Tibial artery (tissue), 4 donors: ENCODE results near the gene PLA2G2C.

Source experiments
- DNase-seq, 2 donors: peaks; one replicate each; pipeline ENCODE4 v3.0.0-alpha.2; 2019
- H3K27ac ChIP-seq, 2 donors: fragments of 200-600 bp; sonication (generic) in 1 of 2; 1 replicate in 1 of 2; 2 replicates in 1 of 2; pipeline ENCODE4 v1.5.1; 2018 to 2019; ENCODE audit warnings: mild to moderate bottlenecking in 1 of 2
- H3K27me3 ChIP-seq, 2 donors: fragments of 200-600 bp; sonication (generic) in 1 of 2; one replicate each; pipeline versions ENCODE4 v1.5.1 to v1.6.0; 2016 to 2019
- H3K36me3 ChIP-seq, 3 donors: fragments of 200-600 bp; sonication (generic) in 2 of 3; one replicate each; pipeline ENCODE4 v1.5.1; 2016 to 2019; ENCODE audit warnings: mild to moderate bottlenecking in 2 of 3
- H3K4me1 ChIP-seq, 4 donors: fragments of 200-600 bp; sonication (generic) in 2 of 4; 1 replicate in 3 of 4; 2 replicates in 1 of 4; pipeline ENCODE4 v1.5.1; 2016 to 2019
- H3K4me3 ChIP-seq, 2 donors: fragments of 200-600 bp; sonication (generic) in 1 of 2; 1 replicate in 1 of 2; 2 replicates in 1 of 2; pipeline ENCODE4 v1.5.1; 2018 to 2019; ENCODE audit warnings: mild to moderate bottlenecking in 2 of 2
- H3K9me3 ChIP-seq, 3 donors: fragments of 200-600 bp; sonication (generic) in 1 of 3; one replicate each; pipeline ENCODE4 v1.5.1; 2016 to 2019
- intact Hi-C: fragments of 100-400 bp; cut with DNase I; formaldehyde crosslinking; loops from one replicate; pipeline ENCODE4 v1.15.0; 2023; ENCODE audit warnings: low total_unique reads
- TF ChIP-seq, protein P1 (sequence below), 2 experiments: fragments of 200-600 bp in 1 of 2; fragments of 450-650 bp in 1 of 2; IDR thresholded peaks; one replicate each; pipeline ENCODE4 v1.5.1; 2017 to 2019; ENCODE audit warnings: antibody characterized with exemption in 2 of 2, mild to moderate bottlenecking in 1 of 2, moderate library complexity in 1 of 2

Gene PLA2G2C

DNA sequence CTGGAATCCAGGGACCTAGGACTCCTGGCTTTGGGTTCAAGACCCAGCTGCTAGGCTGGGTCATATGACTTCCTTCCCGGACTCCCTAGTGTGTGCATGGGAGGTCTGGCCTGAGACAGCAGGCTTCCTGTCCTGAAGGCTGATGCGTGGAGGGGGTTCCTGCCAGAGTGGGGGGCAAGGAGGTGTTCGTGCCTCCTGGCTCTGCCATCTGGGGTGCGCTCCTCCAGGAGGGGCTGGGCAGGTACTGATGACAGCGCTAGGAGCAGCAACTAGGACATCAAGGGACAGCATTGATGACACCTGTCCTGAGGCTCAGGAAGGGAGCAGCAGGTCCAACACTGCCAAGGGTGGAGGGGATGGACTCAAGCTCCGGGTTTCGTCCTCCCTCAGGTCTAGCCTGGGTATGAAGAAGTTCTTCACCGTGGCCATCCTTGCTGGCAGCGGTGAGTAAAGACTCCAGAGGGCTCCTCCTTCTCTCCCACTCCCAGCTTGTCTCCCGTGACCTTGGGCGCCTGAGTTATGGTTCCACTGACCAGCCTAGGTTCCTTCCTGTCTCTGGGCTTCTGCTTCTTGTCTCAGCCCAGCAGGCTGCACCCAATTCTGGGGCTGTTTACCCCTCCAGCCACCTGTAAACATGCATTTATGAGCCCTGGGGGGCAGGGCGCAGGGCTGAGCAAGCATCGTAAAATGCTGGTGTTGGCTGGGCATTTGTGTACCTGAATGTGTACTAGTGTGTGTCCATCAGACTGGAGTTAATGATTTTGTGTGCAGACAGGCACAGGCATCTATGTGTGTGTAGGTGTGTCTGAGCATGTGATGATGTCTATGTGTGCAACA lies 46.3 kb downstream of the PLA2G2C start:
- Histone ChIP-seq H3K36me3 (no peaks in the 10 kb centered on the region), H3K4me3 (no peak overlapping the region), H3K4me1 (no peaks in the 10 kb centered on the region), H3K9me3 (no peaks in the 10 kb centered on the region), H3K27me3 (peaks cover 0 to 28% of the 10 kb centered on the region in 2 donors), H3K27ac (no peak overlapping the region)
- TF ChIP-seq, protein P1, sequence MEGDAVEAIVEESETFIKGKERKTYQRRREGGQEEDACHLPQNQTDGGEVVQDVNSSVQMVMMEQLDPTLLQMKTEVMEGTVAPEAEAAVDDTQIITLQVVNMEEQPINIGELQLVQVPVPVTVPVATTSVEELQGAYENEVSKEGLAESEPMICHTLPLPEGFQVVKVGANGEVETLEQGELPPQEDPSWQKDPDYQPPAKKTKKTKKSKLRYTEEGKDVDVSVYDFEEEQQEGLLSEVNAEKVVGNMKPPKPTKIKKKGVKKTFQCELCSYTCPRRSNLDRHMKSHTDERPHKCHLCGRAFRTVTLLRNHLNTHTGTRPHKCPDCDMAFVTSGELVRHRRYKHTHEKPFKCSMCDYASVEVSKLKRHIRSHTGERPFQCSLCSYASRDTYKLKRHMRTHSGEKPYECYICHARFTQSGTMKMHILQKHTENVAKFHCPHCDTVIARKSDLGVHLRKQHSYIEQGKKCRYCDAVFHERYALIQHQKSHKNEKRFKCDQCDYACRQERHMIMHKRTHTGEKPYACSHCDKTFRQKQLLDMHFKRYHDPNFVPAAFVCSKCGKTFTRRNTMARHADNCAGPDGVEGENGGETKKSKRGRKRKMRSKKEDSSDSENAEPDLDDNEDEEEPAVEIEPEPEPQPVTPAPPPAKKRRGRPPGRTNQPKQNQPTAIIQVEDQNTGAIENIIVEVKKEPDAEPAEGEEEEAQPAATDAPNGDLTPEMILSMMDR (IDR thresholded peaks at IDR 0.05) = no peak
- DNase-seq = peak in 1 of 2 donors; percentile 48
- intact Hi-C loops = no loop called here

DNA sequence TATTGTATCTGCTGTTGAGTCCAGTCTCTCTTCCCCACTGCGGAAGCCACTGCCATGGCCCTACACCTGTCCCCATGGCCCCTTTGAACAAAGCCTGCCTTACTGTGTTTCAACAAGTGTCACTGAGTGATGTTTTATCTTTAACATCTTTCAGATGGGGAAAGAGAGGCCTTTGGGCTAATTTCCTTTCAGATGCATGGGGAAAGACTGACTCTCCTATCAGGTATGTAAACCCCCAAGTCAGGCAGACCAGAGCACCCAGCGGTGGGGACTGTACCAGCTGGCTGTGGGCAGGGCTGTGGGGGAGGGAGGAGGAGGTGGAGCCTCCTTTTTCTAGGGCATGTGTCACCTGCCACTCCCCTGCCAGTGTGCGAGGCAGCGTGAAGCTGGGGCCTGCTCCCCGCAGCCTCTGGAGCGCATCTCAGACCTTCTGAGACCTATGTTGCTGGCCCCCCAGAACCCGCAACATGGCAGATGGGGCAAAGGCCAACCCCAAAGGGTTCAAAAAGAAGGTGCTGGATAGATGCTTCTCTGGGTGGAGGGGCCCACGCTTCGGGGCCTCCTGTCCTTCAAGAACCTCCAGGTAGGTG lies 47.3 kb downstream of the PLA2G2C start, which contains the start of gene PLA2G2F:
TSS of gene PLA2G2F (plus strand) at position 363 of the 590 bp plus-strand sequence. CDS start at position 468, 105 bp downstream.
- Histone ChIP-seq H3K9me3 (no peaks in the 10 kb centered on the region), H3K4me3 (no peak within 1 kb of the TSS), H3K27ac (no peak within 1 kb of the TSS), H3K27me3 (peaks cover 0 to 26% of the 10 kb centered on the region in 2 donors), H3K36me3 (no peaks in the 10 kb centered on the region), H3K4me1 (no peaks in the 10 kb centered on the region)
- TF ChIP-seq, protein P1 (IDR thresholded peaks at IDR 0.05) = no peak
- intact Hi-C loops = no loop called here
- DNase-seq = peak in 1 of 2 donors; percentile 38

DNA sequence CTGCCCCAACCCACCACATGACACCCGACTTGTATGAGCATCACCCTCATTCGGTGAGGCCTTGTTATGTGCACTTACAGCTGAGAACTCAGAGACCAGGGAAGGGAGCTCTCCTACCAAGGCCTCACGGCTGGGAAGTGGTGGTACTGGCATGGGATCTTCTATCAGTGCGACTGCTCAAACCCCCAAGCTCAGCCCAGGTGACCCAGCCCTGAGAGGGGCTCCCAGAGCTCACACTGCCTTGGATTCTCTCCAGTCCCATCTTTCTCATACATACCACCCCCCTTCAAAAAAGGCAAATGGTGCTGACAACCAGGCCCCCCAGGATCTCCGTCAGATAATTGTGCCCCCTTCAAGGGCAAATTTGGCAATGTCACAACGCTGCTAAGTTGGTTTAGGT lies 48.0 kb downstream of the PLA2G2C start:
- Histone ChIP-seq H3K36me3 (no peaks in the 10 kb centered on the region), H3K4me3 (no peak overlapping the region), H3K4me1 (no peaks in the 10 kb centered on the region), H3K27me3 (peaks cover 0 to 22% of the 10 kb centered on the region in 2 donors), H3K27ac (no peak overlapping the region), H3K9me3 (no peaks in the 10 kb centered on the region)
- peak in 1 of 2 donors; percentile 28 for DNase-seq
- TF ChIP-seq, protein P1 (IDR thresholded peaks at IDR 0.05) = no peak
- intact Hi-C loops = no loop called here

DNA sequence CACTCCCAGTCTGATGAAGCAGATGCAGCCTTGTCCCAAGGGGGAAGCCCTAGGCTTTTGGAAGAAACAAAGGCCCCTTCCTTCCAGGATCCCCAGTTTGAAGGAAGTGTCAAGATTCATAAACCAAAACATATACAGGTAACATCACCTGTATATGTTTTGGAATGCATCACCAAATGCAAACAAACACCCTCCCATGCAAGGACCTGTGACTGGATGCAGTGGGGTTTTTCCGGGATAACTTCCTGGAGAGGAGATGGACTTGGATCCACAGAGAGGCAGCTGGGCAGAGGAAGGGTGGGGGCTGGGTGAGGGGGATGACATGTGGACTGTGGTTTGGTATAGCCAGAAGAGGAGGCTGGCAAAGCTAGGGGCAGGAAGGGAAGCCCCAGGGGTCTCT lies 48.7 kb downstream of the PLA2G2C start:
- intact Hi-C loops = no loop called here
- Histone ChIP-seq H3K4me3 (no peak overlapping the region), H3K27ac (no peak overlapping the region), H3K27me3 (peaks cover 0 to 20% of the 10 kb centered on the region in 2 donors), H3K4me1 (no peaks in the 10 kb centered on the region), H3K36me3 (no peaks in the 10 kb centered on the region), H3K9me3 (no peaks in the 10 kb centered on the region)
- TF ChIP-seq, protein P1 (IDR thresholded peaks at IDR 0.05) = no peak
- DNase-seq = peak in 1 of 2 donors; percentile 13

DNA sequence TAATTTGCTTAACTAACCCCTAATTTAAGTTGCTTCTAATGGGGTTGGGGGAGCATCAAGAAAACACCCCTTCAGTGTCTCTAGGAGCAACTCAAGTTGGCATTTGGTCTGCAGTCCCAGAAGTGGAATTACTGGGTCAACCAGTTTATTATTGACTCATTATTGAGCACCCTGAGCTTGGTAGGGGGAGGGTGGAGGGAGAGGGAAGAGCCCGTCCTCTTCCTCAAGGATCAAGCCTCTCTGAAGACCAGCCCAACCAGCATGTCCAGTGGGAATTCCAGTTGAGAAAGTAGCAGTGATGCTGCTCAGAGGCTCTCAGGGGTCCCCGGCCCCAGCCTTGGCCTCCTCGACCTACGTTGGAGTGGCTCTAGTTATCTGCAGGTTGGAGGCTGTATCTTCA lies 49.3 kb downstream of the PLA2G2C start:
- TF ChIP-seq, protein P1 (IDR thresholded peaks at IDR 0.05) = no peak
- no peaks in the 10 kb centered on the region for H3K9me3 ChIP-seq
- no peak overlapping the region for H3K27ac ChIP-seq
- H3K27me3 ChIP-seq = peaks cover 0 to 18% of the 10 kb centered on the region in 2 donors
- intact Hi-C loops = no loop called here
- no peaks in the 10 kb centered on the region for H3K36me3 ChIP-seq
- DNase-seq = peak in 1 of 2 donors; percentile 15
- H3K4me3 ChIP-seq = no peak overlapping the region
- H3K4me1 ChIP-seq = no peaks in the 10 kb centered on the region
